Spleen (tissue), 7 donors: ENCODE measurements around the gene COQ8A.

Source experiments
- CTCF ChIP-seq, 11 experiments: fragments of 200-600 bp in 7 of 11; fragments of 450-650 bp in 4 of 11; sonication (generic) in 4 of 11; IDR thresholded peaks in 8 of 11; conservative IDR thresholded peaks in 3 of 11; 1 replicate in 7 of 11; 2 replicates in 4 of 11; pipeline versions ENCODE4 v1.4.0 to v1.8.0; 2016 to 2021; ENCODE audit warnings: antibody characterized with exemption in 11 of 11, inconsistent platforms in 4 of 11, mild to moderate bottlenecking in 1 of 11
- POLR2A ChIP-seq, 3 donors: fragments of 450-650 bp; IDR thresholded peaks; one replicate each; pipeline ENCODE4 v1.5.1; 2017; ENCODE audit warnings: antibody characterized with exemption in 3 of 3, mild to moderate bottlenecking in 1 of 3
- POLR2AphosphoS5 ChIP-seq, 3 donors: sonication (generic); formaldehyde crosslinking; IDR thresholded peaks; one replicate each; pipeline ENCODE4 v1.5.1; 2017; ENCODE audit warnings: antibody characterized with exemption in 3 of 3
- donor health status: DM: no; HTN: no; CAD: no; lungs with moderate emphysema.
- donor health status: DM: no; HTN: no; CAD: no.
- donor health status: DM: no; HTN: no; CAD: no.

- TF ChIP-seq CTCF (IDR thresholded peaks at IDR 0.05 in 8 of 11, conservative IDR thresholded peaks at IDR 0.05 in 3 of 11) (no peak), POLR2A (IDR thresholded peaks at IDR 0.05) (no peak), POLR2AphosphoS5 (IDR thresholded peaks at IDR 0.05) (no peak)
Observed at GRCh38 chr1:226953175-226953800, 13.2 kb downstream of the COQ8A start.
